OCI-LY3 (cell line): ENCODE measurements around the gene UNC5A.
A peak's percentile ranks its signal among the peaks of the same experiment; 100 is the strongest.

Experiments
- H2AFZ ChIP-seq: fragments of 200-600, 300-600 bp; shearing (Covaris generic); 2 replicates; pipeline ENCODE4 v1.6.0; 2014; ENCODE audit warnings: antibody characterized with exemption, low read depth, low read length
- H3K27ac ChIP-seq: fragments of 200-600, 300-600 bp; sonication (generic); 2 replicates; pipeline ENCODE4 v1.5.1; 2014; ENCODE audit warnings: mild to moderate bottlenecking, low read length, moderate library complexity, mixed read lengths
- H3K27me3 ChIP-seq: fragments of 200-600, 300-600 bp; sonication (generic); 2 replicates; pipeline ENCODE4 v1.6.1; 2014; ENCODE audit warnings: low read depth, low read length, mixed read lengths
- H3K36me3 ChIP-seq: fragments of 200-600, 300-600 bp; sonication (generic); replicated peaks from 2 replicates; pipeline ENCODE3; 2014; ENCODE audit warnings: low read depth, low read length, mixed read lengths
- H3K4me1 ChIP-seq: fragments of 300-600, 200-600 bp; sonication (generic); 2 replicates; pipeline ENCODE4 v1.6.1; 2014; ENCODE audit warnings: low read length, mixed read lengths
- H3K4me2 ChIP-seq: fragments of 200-600, 300-600 bp; sonication (generic); 2 replicates; pipeline ENCODE4 v1.6.1; 2014; ENCODE audit warnings: low read length, mixed read lengths
- H3K4me3 ChIP-seq: fragments of 300-600, 200-600 bp; sonication (generic); 2 replicates; pipeline ENCODE4 v1.5.1; 2014; ENCODE audit warnings: antibody characterized with exemption, mild to moderate bottlenecking, low read length, moderate library complexity
- H3K79me2 ChIP-seq: fragments of 300-600, 200-600 bp; shearing (Covaris generic); 2 replicates; pipeline ENCODE4 v1.6.1; 2014; ENCODE audit warnings: mild to moderate bottlenecking, low read length, mixed read lengths
- H3K9ac ChIP-seq: fragments of 300-600, 200-600 bp; shearing (Covaris generic); 2 replicates; pipeline ENCODE4 v1.6.0; 2014; ENCODE audit warnings: mild to moderate bottlenecking, low read length, moderate library complexity
- H3K9me3 ChIP-seq: fragments of 200-600, 300-600 bp; shearing (Covaris generic); 2 replicates; pipeline ENCODE4 v1.6.1; 2014; ENCODE audit warnings: low read length, mixed read lengths; ENCODE audit not compliant: insufficient read depth
- H4K20me1 ChIP-seq: fragments of 200-600, 300-600 bp; sonication (generic); 2 replicates; pipeline ENCODE4 v1.6.1; 2016; ENCODE audit warnings: low read length, mixed read lengths; ENCODE audit not compliant: insufficient read depth
- CTCF ChIP-seq: fragments of 200-600, 300-600 bp; sonication (generic); IDR thresholded peaks from 2 replicates; pipeline ENCODE4 v1.5.1; 2014; ENCODE audit warnings: antibody characterized with exemption, low read length, low read depth
- EZH2phosphoT487 ChIP-seq: fragments of 200-600 bp; shearing (Covaris generic); IDR thresholded peaks from 2 replicates; pipeline ENCODE4 v1.6.1; 2018; ENCODE audit warnings: antibody characterized with exemption, mixed run types, low read depth

Gene UNC5A

GRCh38 chr5:176899296-176899891 is 89.0 kb downstream of the UNC5A start, which contains the start of gene HK3:
Gene HK3, minus strand, starts transcription at chr5:176899346. Its CDS starts 3,187 bp downstream, at chr5:176896159.
- Histone ChIP-seq H3K9me3 (no peaks in the 10 kb centered on the region), H3K4me1 (peaks cover 36% of the 10 kb centered on the region), H3K9ac (no peak within 1 kb of the TSS), H4K20me1 (no peaks in the 10 kb centered on the region), H3K4me3 (no peak within 1 kb of the TSS), H3K36me3 (peaks cover 33% of the 10 kb centered on the region), H2AFZ (no peak within 1 kb of the TSS), H3K27ac (no peak within 1 kb of the TSS), H3K79me2 (no peaks in the 10 kb centered on the region), H3K4me2 (no peak within 1 kb of the TSS), H3K27me3 (no peaks in the 10 kb centered on the region)
- TF ChIP-seq CTCF: no peak
- TF ChIP-seq EZH2phosphoT487: no peak

DNA sequence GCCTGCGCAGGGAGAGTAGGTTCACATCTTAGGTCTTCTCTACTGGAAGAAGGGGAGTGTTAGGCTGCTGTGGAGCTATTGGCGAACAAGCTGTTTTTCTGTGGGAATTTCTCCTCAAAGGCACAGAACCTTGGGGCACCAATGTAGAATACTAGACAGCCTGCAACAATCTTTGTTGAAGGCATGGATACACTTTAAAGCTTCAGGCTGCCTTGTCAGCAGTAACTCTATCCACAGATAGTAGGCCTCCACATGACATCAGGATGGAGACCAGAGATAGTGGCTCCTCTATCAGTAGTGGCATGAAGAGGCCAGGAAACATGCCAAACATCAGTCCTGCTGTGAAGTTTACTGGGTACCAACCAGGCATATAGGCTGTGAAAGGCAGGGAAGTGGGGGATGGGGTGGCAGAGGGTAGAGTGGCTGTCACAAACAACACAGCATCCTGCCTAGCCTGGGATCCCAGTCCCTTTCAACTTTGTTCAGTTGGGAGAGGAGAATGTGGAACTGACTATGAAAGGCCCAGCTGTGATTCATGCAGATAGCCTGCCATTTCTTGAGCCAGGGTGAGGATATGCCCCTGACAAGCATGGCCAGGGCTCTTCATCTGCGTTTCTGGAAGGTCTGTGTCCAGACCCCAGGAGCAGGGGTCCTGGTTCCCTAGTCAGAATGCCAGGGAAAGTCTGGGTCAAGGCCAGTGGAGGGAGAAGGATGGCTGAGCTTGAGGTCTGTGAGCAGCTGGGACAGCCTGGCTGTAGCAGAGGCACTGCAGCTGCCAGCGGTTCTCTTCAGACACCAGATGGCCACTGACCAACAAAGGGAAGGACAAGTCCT is 89.8 kb downstream of the UNC5A start:
- Histone ChIP-seq H3K9me3 (no peaks in the 10 kb centered on the region), H3K79me2 (no peaks in the 10 kb centered on the region), H3K9ac (no peak overlapping the region), H4K20me1 (no peaks in the 10 kb centered on the region), H3K27me3 (no peaks in the 10 kb centered on the region), H3K36me3 (peaks cover 39% of the 10 kb centered on the region), H3K4me2 (no peak overlapping the region), H3K4me1 (peaks cover 36% of the 10 kb centered on the region), H2AFZ (no peak overlapping the region), H3K27ac (no peak overlapping the region), H3K4me3 (no peak overlapping the region)
- TF ChIP-seq EZH2phosphoT487: no peak
- no peak for TF ChIP-seq CTCF

- no peaks in the 10 kb centered on the region for H3K79me2 ChIP-seq
- H2AFZ ChIP-seq: no peak overlapping the region
- no peaks in the 10 kb centered on the region for H3K9me3 ChIP-seq
- no peaks in the 10 kb centered on the region for H3K27me3 ChIP-seq
- TF ChIP-seq CTCF (no peak), EZH2phosphoT487 (no peak)
- no peaks in the 10 kb centered on the region for H4K20me1 ChIP-seq
- no peak overlapping the region for H3K4me2 ChIP-seq
- H3K4me1 ChIP-seq: peaks cover 36% of the 10 kb centered on the region
- H3K4me3 ChIP-seq: no peak overlapping the region
- H3K27ac ChIP-seq: no peak overlapping the region
- no peak overlapping the region for H3K9ac ChIP-seq
- H3K36me3 ChIP-seq: peaks cover 45% of the 10 kb centered on the region
These were observed 90.4 kb downstream of the UNC5A start for GRCh38 chr5:176900780-176901204.

GRCh38 chr5:176901260-176902101 is 91.1 kb downstream of the UNC5A start:
- H3K79me2 ChIP-seq: no peaks in the 10 kb centered on the region
- H3K27ac ChIP-seq: peak overlapping the region; percentile 79
- H3K4me2 ChIP-seq: peak overlapping the region; percentile 54
- H3K4me3 ChIP-seq: no peak overlapping the region
- TF ChIP-seq EZH2phosphoT487 (no peak), CTCF (no peak)
- H3K36me3 ChIP-seq: peaks cover 52% of the 10 kb centered on the region
- H2AFZ ChIP-seq: no peak overlapping the region
- no peaks in the 10 kb centered on the region for H3K27me3 ChIP-seq
- no peaks in the 10 kb centered on the region for H3K9me3 ChIP-seq
- H3K4me1 ChIP-seq: peaks cover 36% of the 10 kb centered on the region
- no peaks in the 10 kb centered on the region for H4K20me1 ChIP-seq
- H3K9ac ChIP-seq: peak overlapping the region; percentile 20; the same call in 1 of the 2 replicates
